Stomach (tissue), 9 donors: Measurements from ENCODE around the gene BICD1. TPM values are rescaled to one million over a fixed set of nuclear protein-coding genes. Genes with fewer than 3 reads are reported as not detected.

Experiments used
- DNase-seq, 2 donors: peaks; one replicate each; pipeline versions ENCODE4 v3.0.0 to v3.0.0-alpha.2; 2013 to 2019
- H3K27ac ChIP-seq, 5 donors: fragments of 200-600 bp in 4 of 5; sonication (generic) in 4 of 5; one replicate each; pipeline ENCODE4 v1.5.1; 2013 to 2019; ENCODE audit warnings: mild to moderate bottlenecking in 1 of 5, moderate library complexity in 1 of 5
- H3K27me3 ChIP-seq, 3 donors: fragments of 200-600 bp; sonication (generic); one replicate each; pipeline ENCODE4 v1.5.1; 2017 to 2019; ENCODE audit warnings: mixed run types in 1 of 3
- H3K36me3 ChIP-seq, 4 donors: fragments of 200-600 bp; sonication (generic); 1 replicate in 3 of 4; 2 replicates in 1 of 4; pipeline ENCODE4 v1.5.1; 2016 to 2019
- H3K4me1 ChIP-seq, 4 donors: fragments of 200-600 bp; sonication (generic); one replicate each; pipeline ENCODE4 v1.5.1; 2016 to 2019
- H3K4me3 ChIP-seq, 4 donors: fragments of 200-600 bp; sonication (generic) in 3 of 4; one replicate each; pipeline ENCODE4 v1.5.1; 2016 to 2019; ENCODE audit warnings: mild to moderate bottlenecking in 1 of 4
- H3K9me3 ChIP-seq, 4 donors: fragments of 200-600 bp; sonication (generic); one replicate each; pipeline ENCODE4 v1.5.1; 2016 to 2019
- CTCF ChIP-seq, 7 experiments: fragments of 450-650 bp in 4 of 7; fragments of 200-600 bp in 3 of 7; sonication (generic) in 3 of 7; IDR thresholded peaks; one replicate each; pipeline ENCODE4 v1.5.1; 2016 to 2019; ENCODE audit warnings: antibody characterized with exemption in 7 of 7, control low read depth in 2 of 7, mild to moderate bottlenecking in 1 of 7
- EP300 ChIP-seq: sonication (generic); formaldehyde crosslinking; IDR thresholded peaks from one replicate; pipeline ENCODE4 v1.6.1; 2017; ENCODE audit warnings: antibody characterized with exemption
- POLR2A ChIP-seq, 4 donors: fragments of 450-650 bp; IDR thresholded peaks; one replicate each; pipeline ENCODE4 v1.6.1; 2016; ENCODE audit warnings: antibody characterized with exemption in 4 of 4, control low read depth in 2 of 4, mild to moderate bottlenecking in 1 of 4, moderate library complexity in 1 of 4
- POLR2AphosphoS5 ChIP-seq, 3 donors: sonication (generic); formaldehyde crosslinking; IDR thresholded peaks; one replicate each; pipeline ENCODE4 v1.6.1; 2016; ENCODE audit warnings: antibody characterized with exemption in 3 of 3
- WGBS, 5 donors: extraction: QIAGEN DNeasy Blood & Tissue Kit in 3 of 5; methylation state at CpG; one replicate each; pipeline versions ENCODE4 v1.1.5 to v1.1.7; 2013 to 2018; 5-methylcytosine and 5-hydroxymethylcytosine counted together
- intact Hi-C: fragments of 100-400 bp; cut with DNase I; formaldehyde crosslinking; loops from one replicate; pipeline ENCODE4 v1.15.1; 2023; ENCODE audit warnings: low total_unique reads
- polyA plus RNA-seq, 3 donors: library from polyadenylated mRNA; stranded (reverse); fragments of 200-250 nt; gene quantifications; one replicate each; pipeline ENCODE4 v1.2.3, GENCODE V29; 2013
- total RNA-seq, 5 donors: library from RNA; depleted of rRNA; stranded (reverse); fragments of >200 nt; gene quantifications; one replicate each; pipeline versions ENCODE4 v1.1.0 to v1.2.3, GENCODE V29; 2014 to 2016
- donor health status: healthy with polysubstance abuse.
- donor health status: Bipolar disorder and iron deficiency.
- donor health status: healthy.

Gene BICD1
- total and polyA plus RNA-seq, 8 donors: 1.6 to 17.3 (median 2.1) TPM

- Histone ChIP-seq H3K27ac (no peak overlapping the region), H3K9me3 (no peaks in the 10 kb centered on the region), H3K4me3 (no peak overlapping the region), H3K27me3 (no peaks in the 10 kb centered on the region), H3K36me3 (peaks cover 0 to 7% (median 2%) of the 10 kb centered on the region in 4 donors), H3K4me1 (peaks cover 0 to 7% (median 0%) of the 10 kb centered on the region in 4 donors)
- DNase-seq: peak in 1 of 2 donors; percentile 16
- WGBS, 5 donors: 59 to 70% (median 63%) methylated on average over 5 of the region's 5 CpGs
- TF ChIP-seq EP300: no peak
- intact Hi-C loops: no loop called here
Measured at GRCh38 chr12:32301216-32301615, 194.6 kb downstream of the BICD1 start.

- WGBS, 5 donors: 72 to 98% (median 79%) methylated on average over 6 of the region's 6 CpGs
Measured at GRCh38 chr12:32302218-32303173, 195.8 kb downstream of the BICD1 start.

DNA sequence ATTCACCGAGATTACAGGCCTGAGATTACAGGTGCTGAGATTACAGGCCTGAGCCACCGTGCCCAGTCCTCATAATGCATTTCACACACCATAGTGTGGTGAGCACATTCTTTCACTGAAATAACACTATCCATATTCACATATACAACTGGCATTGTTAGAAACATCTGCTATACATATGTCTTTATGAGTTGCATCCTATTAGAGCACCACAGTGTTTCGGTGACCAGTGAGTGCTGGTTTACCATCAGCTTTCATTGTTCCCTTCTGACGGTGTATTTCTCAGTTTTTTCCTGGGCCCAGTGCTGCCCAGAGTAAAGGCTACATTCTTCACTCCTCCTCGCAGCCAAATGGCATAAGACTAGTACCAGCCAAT lies 196.5 kb downstream of the BICD1 start:
- H3K27me3 ChIP-seq: no peaks in the 10 kb centered on the region
- no peak overlapping the region for H3K27ac ChIP-seq
- peaks cover 0 to 7% (median 0%) of the 10 kb centered on the region in 4 donors for H3K4me1 ChIP-seq
- peaks cover 0 to 9% (median 7%) of the 10 kb centered on the region in 4 donors for H3K36me3 ChIP-seq
- DNase-seq: no peak
- intact Hi-C loops: no loop called here
- no peak for TF ChIP-seq CTCF (IDR thresholded peaks at IDR 0.05)
- no peak for TF ChIP-seq EP300
- no peak for TF ChIP-seq POLR2A (IDR thresholded peaks at IDR 0.05)
- no peak for TF ChIP-seq POLR2AphosphoS5 (IDR thresholded peaks at IDR 0.05)
- 84 to 97% (median 92%) methylated on average over 5 of the region's 5 CpGs for WGBS, 5 donors
- no peaks in the 10 kb centered on the region for H3K9me3 ChIP-seq
- no peak overlapping the region for H3K4me3 ChIP-seq

More at GRCh38 chr12:32302218-32303173, 195.8 kb downstream of the BICD1 start:
- intact Hi-C loops: no loop called here
- Histone ChIP-seq H3K27ac (no peak overlapping the region), H3K4me1 (peaks cover 0 to 7% (median 0%) of the 10 kb centered on the region in 4 donors), H3K4me3 (no peak overlapping the region), H3K27me3 (no peaks in the 10 kb centered on the region), H3K9me3 (no peaks in the 10 kb centered on the region), H3K36me3 (peaks cover 0 to 9% (median 7%) of the 10 kb centered on the region in 4 donors)
- TF ChIP-seq POLR2AphosphoS5 (IDR thresholded peaks at IDR 0.05) (no peak), CTCF (IDR thresholded peaks at IDR 0.05) (peak in 1 of 7 experiments; percentile 2)
- no peak for DNase-seq

DNA sequence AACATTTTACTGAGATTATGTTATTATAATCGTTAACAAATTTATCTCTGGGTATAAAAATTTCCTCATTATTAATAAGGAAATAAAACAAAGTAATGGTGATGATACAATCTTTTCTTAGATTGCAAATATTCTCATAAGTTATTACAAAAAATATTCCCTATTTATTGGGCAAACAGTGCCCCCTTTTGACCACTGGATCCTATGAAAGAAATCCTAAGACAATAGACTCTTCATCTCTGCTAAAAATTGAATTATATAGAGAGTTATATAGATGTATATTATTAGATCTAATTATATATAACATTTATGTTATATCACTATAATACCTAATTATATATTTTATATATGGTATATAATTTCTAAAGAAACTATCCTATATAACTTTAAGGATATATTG lies 198.5 kb downstream of the BICD1 start:
- Histone ChIP-seq H3K9me3 (no peaks in the 10 kb centered on the region), H3K4me3 (no peak overlapping the region), H3K4me1 (peaks cover 0 to 11% (median 0%) of the 10 kb centered on the region in 4 donors), H3K27me3 (no peaks in the 10 kb centered on the region), H3K27ac (no peak overlapping the region), H3K36me3 (peaks cover 0 to 9% (median 7%) of the 10 kb centered on the region in 4 donors)
- intact Hi-C loops: no loop called here
- peak in 1 of 2 donors; percentile 67 for DNase-seq
- 51 to 92% (median 69%) methylated on average over 1 of the region's 1 CpG for WGBS, 5 donors
- TF ChIP-seq CTCF (IDR thresholded peaks at IDR 0.05) (peak in 2 of 7 experiments; percentile 5 to 54), POLR2AphosphoS5 (IDR thresholded peaks at IDR 0.05) (no peak)

DNA sequence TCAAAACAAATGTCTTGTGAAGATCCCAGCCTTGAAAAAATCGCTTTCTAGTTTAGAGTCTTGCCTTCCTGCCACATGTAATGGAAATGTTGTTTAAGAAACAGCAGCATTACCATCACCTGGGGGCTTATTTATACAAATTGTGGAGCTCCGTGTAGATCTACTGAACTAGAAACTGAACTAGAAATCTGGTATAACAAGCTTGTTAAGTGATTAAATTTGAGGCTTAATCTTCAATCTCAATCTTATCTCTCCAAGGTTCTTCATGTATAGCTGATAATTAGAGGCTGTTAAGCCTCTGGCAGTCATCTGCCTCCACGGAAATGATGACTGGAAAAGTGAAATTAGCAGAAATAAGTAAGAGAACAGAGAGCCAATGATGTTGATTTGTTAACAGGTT lies 200.7 kb downstream of the BICD1 start:
- 56 to 78% (median 63%) methylated on average over 3 of the region's 3 CpGs for WGBS, 5 donors
- peaks cover 0 to 5% (median 0%) of the 10 kb centered on the region in 4 donors for H3K4me1 ChIP-seq
- intact Hi-C loops: no loop called here

More for the DNA sequence above, 200.7 kb downstream of the BICD1 start:
- TF ChIP-seq POLR2AphosphoS5 (IDR thresholded peaks at IDR 0.05): no peak
- no peak for TF ChIP-seq POLR2A (IDR thresholded peaks at IDR 0.05)
- no peak for TF ChIP-seq EP300
- TF ChIP-seq CTCF (IDR thresholded peaks at IDR 0.05): no peak
- Histone ChIP-seq H3K36me3 (peaks cover 0 to 9% (median 7%) of the 10 kb centered on the region in 4 donors), H3K27me3 (no peaks in the 10 kb centered on the region), H3K9me3 (no peaks in the 10 kb centered on the region), H3K27ac (no peak overlapping the region), H3K4me3 (no peak overlapping the region)
- no peak for DNase-seq
